Pancreas (tissue), 10 donors: ENCODE data around the gene CPM. TPM values are rescaled to one million over a fixed set of nuclear protein-coding genes. Genes with fewer than 3 reads are reported as not detected.

Experiments used
- ATAC-seq, 4 donors: fragments of 200-7000 bp; cut with Tn5 transposase; one replicate each; pipeline versions ENCODE4 v1.8.0 to v1.9.1; 2020; ENCODE audit warnings: mild to moderate bottlenecking in 4 of 4, moderate library complexity in 4 of 4
- DNase-seq, 6 donors: peaks; one replicate each; pipeline ENCODE4 v3.0.0-alpha.2; 2020
- FAIRE-seq: peaks from 2 replicates; lab custom pipeline; 2012; peaks lifted over from hg19 to GRCh38; lab: Jason Lieb, UNC
- H3K27ac ChIP-seq, 4 donors: fragments of 200-600 bp; sonication (generic); 1 replicate in 3 of 4; 2 replicates in 1 of 4; pipeline versions ENCODE4 v1.5.0 to v1.8.0; 2020
- H3K27me3 ChIP-seq, 4 donors: fragments of 200-600 bp; one replicate each; pipeline ENCODE4 v1.8.0; 2021
- H3K36me3 ChIP-seq, 3 donors: fragments of 200-600 bp; sonication (generic) in 1 of 3; one replicate each; pipeline versions ENCODE4 v1.5.0 to v1.8.0; 2020 to 2021
- H3K4me1 ChIP-seq, 3 donors: fragments of 200-600 bp; one replicate each; pipeline ENCODE4 v1.8.0; 2021
- H3K4me3 ChIP-seq, 4 donors: fragments of 200-600 bp; sonication (generic) in 2 of 4; one replicate each; pipeline versions ENCODE4 v1.5.0 to v1.8.0; 2020 to 2021
- H3K9me3 ChIP-seq, 4 donors: fragments of 200-600 bp; one replicate each; pipeline ENCODE4 v1.8.0; 2021
- CTCF ChIP-seq, 4 donors: fragments of 200-600 bp; sonication (generic) in 3 of 4; IDR thresholded peaks; one replicate each; pipeline versions ENCODE4 v1.5.0 to v1.8.0; 2021; ENCODE audit warnings: antibody characterized with exemption in 4 of 4
- WGBS, 2 donors: extraction: QIAGEN DNeasy Blood & Tissue Kit; methylation state at CpG; one replicate each; pipeline ENCODE4 v1.1.7; 2013; 5-methylcytosine and 5-hydroxymethylcytosine counted together
- intact Hi-C, 3 donors: fragments of 100-400 bp; cut with DNase I; formaldehyde crosslinking; loops; one replicate each; pipeline versions ENCODE4 v1.11.1 to v1.14.2; 2022
- polyA plus RNA-seq, 2 donors: library from polyadenylated mRNA; stranded (reverse); fragments of 200-250 nt; gene quantifications; one replicate each; pipeline ENCODE4 v1.2.3, GENCODE V29; 2013
- total RNA-seq, 6 donors: library from RNA; stranded (reverse); fragmentation: NEBNext Ultra II Directional in 4 of 6; extraction: Animal tissue kit (Norgen Biotek cat#: 25700) in 4 of 6; gene quantifications; one replicate each; pipeline versions ENCODE4 v1.2.1 to v1.2.4, GENCODE V29; 2021 to 2023
- donor health status: healthy with polysubstance abuse.
- donor health status: DM: no; HTN: no; CAD: no; lungs with moderate emphysema.
- donor health status: DM: no; HTN: no; CAD: no.
- donor health status: control.
- donor health status: control.
- donor health status: Bipolar disorder and iron deficiency.
- donor health status: DM: yes; HTN: yes; CAD: no.
- donor health status: DM: no; HTN: no; CAD: no.
- donor health status: DM: no; HTN: no; CAD: no.
- donor health status: DM: yes; HTN: yes; CAD: no.

The CPM gene
- total and polyA plus RNA-seq, 8 donors = 4.3 to 49.2 (median 11.1) TPM

DNA sequence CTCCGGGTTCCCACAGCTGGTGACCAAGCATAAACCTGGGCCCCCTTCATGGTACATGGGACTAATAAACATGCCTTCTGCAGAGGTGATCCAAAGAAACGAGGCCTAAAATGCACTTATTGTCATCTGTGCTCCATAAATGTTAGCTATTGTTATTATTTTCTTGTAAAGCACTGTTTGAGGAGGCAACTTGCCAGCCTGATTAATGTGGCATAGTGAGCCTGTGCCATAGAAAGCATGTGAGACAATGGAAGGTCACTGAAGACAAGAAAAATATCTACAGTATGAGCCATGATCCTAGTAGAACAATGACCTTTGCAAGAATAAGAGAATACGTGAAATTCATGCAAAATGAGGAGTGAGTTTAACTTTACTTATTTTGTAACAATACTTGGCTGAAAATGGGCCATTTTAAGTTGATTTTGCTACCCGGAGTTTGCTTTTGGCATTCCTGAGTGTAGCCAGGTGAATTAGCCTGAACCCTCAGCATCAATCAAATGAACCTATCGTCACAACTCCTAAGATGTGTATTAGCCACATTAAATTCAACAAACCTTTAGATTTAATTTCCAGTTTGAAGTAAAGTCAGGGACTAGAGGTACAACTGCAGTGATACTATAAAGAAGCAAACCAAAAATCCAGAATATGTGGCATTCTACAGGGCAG lies 52.2 kb downstream of the CPM start:
- FAIRE-seq (no peak), ATAC-seq (no peak), DNase-seq (no peak)
- peaks cover 0 to 4% (median 0%) of the 10 kb centered on the region in 3 donors for H3K36me3 ChIP-seq
- no peak overlapping the region for H3K27ac ChIP-seq
- TF ChIP-seq CTCF (IDR thresholded peaks at IDR 0.05) = no peak
- H3K9me3 ChIP-seq = no peaks in the 10 kb centered on the region
- no peaks in the 10 kb centered on the region for H3K27me3 ChIP-seq
- WGBS, 2 donors = 61 to 64% methylated on average over 5 of the region's 5 CpGs
- intact Hi-C loops = no loop called here
- H3K4me3 ChIP-seq = no peak overlapping the region
- peaks cover 0 to 4% (median 0%) of the 10 kb centered on the region in 3 donors for H3K4me1 ChIP-seq

- H3K27me3 ChIP-seq = no peaks in the 10 kb centered on the region
- intact Hi-C loops = no loop called here
- no peak for TF ChIP-seq CTCF (IDR thresholded peaks at IDR 0.05)
- WGBS, 2 donors = 97 to 98% methylated on average over 4 of the region's 4 CpGs
- DNase-seq (no peak), FAIRE-seq (no peak), ATAC-seq (no peak)
- H3K4me3 ChIP-seq = no peak overlapping the region
- no peaks in the 10 kb centered on the region for H3K9me3 ChIP-seq
- H3K36me3 ChIP-seq = peaks cover 0 to 4% (median 0%) of the 10 kb centered on the region in 3 donors
- H3K27ac ChIP-seq = no peak overlapping the region
- peaks cover 0 to 4% (median 0%) of the 10 kb centered on the region in 3 donors for H3K4me1 ChIP-seq
Measured at GRCh38 chr12:68878846-68879245, 54.1 kb downstream of the CPM start.

DNA sequence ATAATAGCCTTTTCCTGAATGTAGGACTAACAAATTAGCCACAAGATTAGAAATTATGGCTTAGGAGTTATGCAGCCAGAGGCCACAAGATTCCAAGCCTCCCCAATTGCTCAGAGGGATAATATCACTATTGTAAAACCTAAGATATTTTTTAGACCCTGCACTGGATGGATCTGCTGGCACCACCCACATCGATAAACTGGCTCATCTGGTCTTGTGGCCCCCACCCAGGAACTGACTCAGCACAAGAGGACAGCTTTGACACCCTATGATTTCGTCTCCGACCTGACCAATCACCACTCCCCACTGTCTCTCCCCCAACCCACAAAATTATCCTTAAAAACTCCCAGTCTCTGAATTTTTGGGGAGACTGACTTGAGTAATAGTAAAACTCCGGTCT lies 54.7 kb downstream of the CPM start:
- intact Hi-C loops = no loop called here
- no peak overlapping the region for H3K4me3 ChIP-seq
- H3K27ac ChIP-seq = no peak overlapping the region
- FAIRE-seq = no peak
- peaks cover 0 to 4% (median 0%) of the 10 kb centered on the region in 3 donors for H3K4me1 ChIP-seq
- no peaks in the 10 kb centered on the region for H3K27me3 ChIP-seq
- no peak for DNase-seq
- no peak for ATAC-seq
- H3K36me3 ChIP-seq = peaks cover 0 to 4% (median 0%) of the 10 kb centered on the region in 3 donors
- H3K9me3 ChIP-seq = no peaks in the 10 kb centered on the region
- 91 to 97% methylated on average over 4 of the region's 4 CpGs for WGBS, 2 donors
- TF ChIP-seq CTCF (IDR thresholded peaks at IDR 0.05) = no peak

GRCh38 chr12:68877583-68877982 lies 55.4 kb downstream of the CPM start:
- H3K4me3 ChIP-seq = no peak overlapping the region
- H3K36me3 ChIP-seq = no peaks in the 10 kb centered on the region
- no peak for DNase-seq
- H3K27ac ChIP-seq = no peak overlapping the region
- no peak for FAIRE-seq
- H3K4me1 ChIP-seq = peaks cover 0 to 4% (median 0%) of the 10 kb centered on the region in 3 donors
- no peaks in the 10 kb centered on the region for H3K9me3 ChIP-seq
- no peak for ATAC-seq
- H3K27me3 ChIP-seq = no peaks in the 10 kb centered on the region
- no peak for TF ChIP-seq CTCF (IDR thresholded peaks at IDR 0.05)
- 94 to 99% methylated on average over 4 of the region's 4 CpGs for WGBS, 2 donors
- intact Hi-C loops = no loop called here

- Histone ChIP-seq H3K36me3 (no peaks in the 10 kb centered on the region), H3K27me3 (no peaks in the 10 kb centered on the region), H3K4me3 (no peak overlapping the region), H3K9me3 (no peaks in the 10 kb centered on the region), H3K27ac (no peak overlapping the region), H3K4me1 (peaks cover 0 to 4% (median 0%) of the 10 kb centered on the region in 3 donors)
- DNase-seq (no peak), ATAC-seq (no peak), FAIRE-seq (no peak)
- 60 to 63% methylated on average over 4 of the region's 4 CpGs for WGBS, 2 donors
- TF ChIP-seq CTCF (IDR thresholded peaks at IDR 0.05) = no peak
- intact Hi-C loops = no loop called here
Measured at GRCh38 chr12:68876461-68876860, 56.5 kb downstream of the CPM start.
